T follicular helper cell (primary cell): ENCODE measurements around the gene STK24.

Source experiments
- DNase-seq: peaks from one replicate; pipeline ENCODE4 v3.0.0-alpha.2; 2020; ENCODE audit warnings: low read depth

STK24 gene

GRCh38 chr13:98533912-98534311 is 43.0 kb downstream of the STK24 start:
- DNase-seq = no peak

DNA sequence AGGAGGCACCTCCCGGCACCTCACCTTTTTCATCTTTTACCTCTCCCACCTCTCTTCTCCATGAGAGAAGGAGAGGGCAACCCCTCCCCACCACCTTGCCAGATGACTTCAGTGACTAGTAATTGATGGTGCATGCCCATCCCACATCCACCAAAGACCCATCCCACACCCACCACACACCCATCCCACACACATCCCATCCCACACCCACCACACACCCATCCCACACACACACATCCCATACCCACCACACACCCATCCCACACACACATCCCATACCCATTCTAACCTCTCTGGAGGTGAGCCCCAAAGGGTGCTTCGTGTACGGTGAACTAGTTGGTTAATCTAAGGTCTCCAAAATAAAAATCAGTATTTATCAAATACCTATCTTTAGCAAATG is 44.7 kb downstream of the STK24 start:
- no peak for DNase-seq

- DNase-seq = no peak
Observed at GRCh38 chr13:98530217-98530616, 46.7 kb downstream of the STK24 start.

GRCh38 chr13:98529171-98529570 is 47.7 kb downstream of the STK24 start:
- no peak for DNase-seq

DNA sequence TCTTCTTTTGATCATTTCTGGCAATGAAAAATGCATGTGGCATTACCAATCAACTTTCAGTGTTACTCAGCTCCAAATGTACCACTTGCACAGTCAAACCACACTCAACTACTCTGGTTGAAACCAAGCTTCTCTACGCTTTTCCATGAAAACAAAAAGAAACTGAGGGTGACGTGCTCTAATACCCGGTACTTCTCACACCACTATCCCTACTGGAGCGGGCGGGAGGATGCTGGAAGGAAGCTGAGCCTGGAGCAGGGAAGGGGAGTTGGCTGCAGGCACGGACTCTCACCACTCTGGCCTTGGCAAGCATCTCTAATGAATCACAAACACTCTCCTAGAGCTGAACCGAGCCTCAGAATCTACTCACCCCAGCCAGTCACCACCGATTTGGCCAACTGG is 48.2 kb downstream of the STK24 start:
- no peak for DNase-seq

DNA sequence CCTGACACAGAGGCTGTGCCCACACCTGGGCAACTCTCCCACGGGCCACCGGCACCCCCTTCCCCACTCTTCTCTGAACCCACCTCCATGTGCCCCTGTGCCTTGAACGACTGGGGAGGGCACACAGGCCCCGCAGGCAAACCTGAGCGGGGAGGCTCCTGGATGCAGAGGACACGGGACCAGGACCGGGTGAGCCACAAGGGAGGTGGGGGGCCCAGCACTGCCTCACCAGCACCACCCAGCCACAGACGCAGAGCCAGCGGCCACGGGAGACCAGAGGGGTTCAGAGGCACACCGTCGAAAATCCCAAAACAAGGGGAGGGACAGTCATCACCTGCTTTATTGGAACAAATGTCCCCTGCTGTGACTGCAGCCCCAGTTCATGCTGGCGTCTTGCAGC is 49.4 kb downstream of the STK24 start:
- DNase-seq = no peak

DNA sequence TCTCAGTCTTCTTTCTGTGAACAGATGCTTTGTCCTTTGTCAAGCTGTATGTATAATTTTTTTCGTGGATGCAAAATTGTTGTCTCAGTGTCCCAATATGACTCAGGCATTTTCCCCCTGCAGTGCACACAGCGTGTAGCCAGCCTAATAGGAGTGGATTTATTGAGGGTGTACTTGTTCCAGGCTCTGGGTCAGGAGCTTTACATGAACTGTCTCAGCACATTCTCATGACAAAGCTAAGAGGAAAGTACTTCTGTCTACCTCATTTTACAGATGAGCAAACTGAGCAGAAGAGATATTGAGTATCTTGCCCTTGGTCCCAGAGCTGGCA is 50.8 kb downstream of the STK24 start:
- DNase-seq = no peak

- no peak for DNase-seq
Observed at GRCh38 chr13:98525456-98526181, 51.3 kb downstream of the STK24 start.

GRCh38 chr13:98524793-98525192 is 52.1 kb downstream of the STK24 start:
- DNase-seq = no peak

DNA sequence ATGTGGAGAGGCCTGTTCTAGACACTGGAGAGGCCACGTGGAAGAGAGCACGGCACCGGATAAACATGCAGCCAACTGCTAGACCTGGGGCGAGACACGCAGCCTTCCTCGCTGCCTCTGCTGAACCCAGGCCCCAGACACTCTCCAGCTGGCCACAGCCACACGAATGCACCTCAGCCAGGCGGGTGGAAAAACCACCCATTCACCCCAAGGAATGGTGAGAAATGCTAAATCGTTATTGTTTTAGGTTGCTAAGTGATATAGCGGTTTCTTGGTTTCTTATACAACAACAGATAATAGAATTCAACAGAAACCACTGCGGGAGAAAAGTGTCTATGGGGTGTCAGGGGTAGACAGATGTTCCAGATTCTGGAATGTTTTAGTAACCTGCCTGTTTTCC is 52.5 kb downstream of the STK24 start:
- no peak for DNase-seq

DNA sequence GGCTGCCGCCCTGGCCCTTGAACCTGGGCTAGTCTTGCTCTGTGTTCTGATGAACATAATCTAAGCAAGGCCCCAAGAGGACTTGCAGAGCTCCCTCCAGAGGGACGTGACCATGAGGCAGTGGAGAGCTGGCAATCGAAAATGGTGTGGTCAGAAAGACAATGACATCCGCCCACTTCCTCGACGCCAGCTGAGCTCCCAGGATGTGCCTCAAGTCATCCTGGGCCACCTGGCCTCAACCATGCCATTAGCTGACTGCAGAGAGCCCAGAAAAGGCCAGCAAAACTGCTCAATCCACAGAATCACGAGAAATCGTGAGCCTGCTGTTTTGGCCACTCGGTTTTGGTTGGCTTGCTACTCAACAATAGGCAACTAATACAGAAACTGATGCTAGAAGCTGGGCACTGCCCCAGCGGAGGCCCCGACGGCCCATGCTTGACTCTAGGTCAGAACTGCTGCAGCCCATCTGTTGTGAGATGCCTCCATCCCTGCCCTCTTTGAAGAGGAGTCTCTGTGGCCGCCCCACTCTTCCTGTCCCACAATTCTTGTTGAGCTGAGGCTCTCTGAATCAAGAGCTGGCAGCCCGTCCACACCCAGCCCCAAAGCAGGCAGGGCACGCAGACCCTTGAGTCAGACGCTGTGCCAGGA is 53.3 kb downstream of the STK24 start:
- DNase-seq = no peak

DNA sequence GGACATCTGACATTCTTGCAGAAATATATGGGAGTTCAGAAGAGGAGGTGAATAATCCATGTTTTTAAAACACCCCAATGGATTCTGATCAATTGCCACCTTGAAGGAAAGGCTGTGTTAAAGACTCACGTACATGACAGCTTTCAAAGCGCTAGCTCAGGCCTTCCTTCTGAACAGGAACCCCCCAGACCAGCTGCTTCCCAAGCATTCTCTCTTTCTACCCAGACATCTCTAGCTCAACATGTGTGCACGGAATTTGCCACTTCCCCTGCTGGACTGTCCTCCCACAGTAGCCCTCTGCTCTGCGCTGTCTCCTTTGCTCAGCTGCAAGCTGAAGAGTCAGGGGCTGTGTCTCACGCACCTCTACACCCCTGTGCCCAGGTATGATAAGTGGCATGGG is 54.5 kb downstream of the STK24 start:
- DNase-seq = no peak

DNA sequence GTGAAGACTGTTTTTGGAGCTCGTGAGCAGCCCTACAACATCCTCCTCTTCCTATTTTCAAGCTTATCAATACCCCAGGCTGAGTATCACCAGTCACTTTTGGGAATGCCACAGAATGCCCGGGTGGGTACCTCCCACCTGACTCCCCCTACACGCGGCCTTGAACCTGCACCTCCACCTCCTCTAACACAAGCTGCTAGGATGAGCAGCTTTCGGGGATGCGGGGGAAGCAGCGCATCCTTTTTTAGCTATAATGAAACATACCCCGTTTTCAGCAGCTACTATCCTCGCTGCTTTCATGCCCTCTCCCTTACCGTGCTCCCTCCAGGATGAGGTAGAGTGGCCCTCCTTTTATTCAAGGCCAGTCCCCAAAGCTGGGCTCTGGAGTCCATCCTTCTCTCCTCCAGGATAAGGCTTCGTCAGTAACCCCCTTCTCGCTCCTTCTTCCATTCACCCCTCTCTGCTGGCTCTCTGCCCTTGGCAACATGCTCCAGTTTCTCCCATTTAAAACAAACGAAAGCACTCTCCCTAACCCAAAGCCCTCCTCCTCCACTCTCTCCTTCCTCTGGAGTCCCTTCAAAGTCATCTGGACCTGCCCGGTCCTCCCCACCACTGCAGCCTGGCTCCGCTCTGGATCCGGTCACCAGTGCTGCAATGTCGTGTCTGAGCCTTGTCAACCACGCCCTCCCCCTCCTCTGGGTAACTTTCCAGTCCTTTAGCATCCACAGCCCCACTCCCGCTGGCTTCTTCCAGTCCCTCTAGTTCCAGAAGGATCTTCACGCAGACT is 55.3 kb downstream of the STK24 start:
- no peak for DNase-seq

GRCh38 chr13:98520674-98521449 is 56.0 kb downstream of the STK24 start:
- no peak for DNase-seq

- DNase-seq = no peak
Observed at GRCh38 chr13:98519976-98520375, 56.9 kb downstream of the STK24 start.

DNA sequence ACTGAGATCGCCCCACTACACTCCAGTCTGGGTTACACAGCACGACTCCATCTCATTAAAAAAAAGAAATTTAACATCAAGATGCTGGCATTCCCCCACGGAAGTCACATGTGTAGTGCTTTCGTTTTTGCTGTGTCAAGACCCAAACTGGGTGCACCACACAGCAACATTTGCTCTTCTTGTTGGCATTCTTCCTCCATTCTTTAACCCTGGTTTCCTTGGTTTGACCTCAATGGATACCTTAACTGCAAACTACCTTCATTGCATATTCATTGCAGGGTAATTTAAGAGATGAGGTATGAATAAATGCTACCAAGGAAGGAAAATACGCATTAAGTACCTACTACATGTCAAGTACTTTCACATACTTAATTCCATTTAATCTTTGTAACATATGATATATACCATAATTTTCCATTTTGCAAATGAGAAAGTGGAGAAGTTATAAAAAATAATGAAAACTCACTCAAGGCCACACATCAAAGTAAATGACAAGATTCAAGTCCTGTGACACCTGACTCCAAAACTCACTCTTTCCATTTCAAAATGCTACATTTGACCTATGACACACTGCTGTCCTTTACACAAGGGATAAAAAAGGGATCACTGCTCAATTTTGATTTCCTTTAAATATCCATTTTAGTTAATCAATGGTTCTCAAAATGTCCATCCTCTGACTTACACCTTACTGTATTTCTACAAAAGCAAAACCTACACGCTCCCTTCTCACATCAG is 59.2 kb downstream of the STK24 start:
- peak; percentile 30 for DNase-seq

DNA sequence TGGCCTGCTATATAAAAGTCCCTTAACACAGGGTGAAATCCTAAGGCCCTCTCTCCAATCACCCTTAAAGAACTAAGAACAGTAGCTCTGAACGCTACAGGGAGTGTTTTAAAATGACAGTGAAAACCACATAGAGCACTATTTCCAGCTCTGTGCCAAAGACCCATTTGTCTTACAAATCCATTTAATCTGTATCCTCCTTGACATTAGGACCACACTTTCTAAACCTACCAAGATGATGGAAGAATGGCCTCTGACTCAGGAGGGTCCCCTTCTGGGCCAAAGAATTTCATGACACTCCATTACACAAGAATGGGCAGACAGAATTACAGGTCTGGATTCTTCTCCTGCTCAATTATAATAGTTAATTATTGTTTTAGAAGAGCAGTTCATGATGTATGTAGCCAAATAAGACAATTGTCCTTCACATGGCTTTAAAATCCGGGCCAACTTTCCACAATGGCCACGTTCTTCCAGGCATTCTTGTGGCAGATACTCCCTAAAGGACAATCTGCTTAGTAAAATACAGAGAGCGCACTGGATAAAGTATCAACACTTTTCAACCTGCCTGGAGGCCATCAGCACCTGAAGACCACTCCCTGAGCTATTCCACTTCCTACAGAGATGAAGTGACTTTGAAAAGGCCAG is 61.0 kb downstream of the STK24 start:
- DNase-seq = no peak

GRCh38 chr13:98514288-98514687 is 62.6 kb downstream of the STK24 start:
- no peak for DNase-seq

DNA sequence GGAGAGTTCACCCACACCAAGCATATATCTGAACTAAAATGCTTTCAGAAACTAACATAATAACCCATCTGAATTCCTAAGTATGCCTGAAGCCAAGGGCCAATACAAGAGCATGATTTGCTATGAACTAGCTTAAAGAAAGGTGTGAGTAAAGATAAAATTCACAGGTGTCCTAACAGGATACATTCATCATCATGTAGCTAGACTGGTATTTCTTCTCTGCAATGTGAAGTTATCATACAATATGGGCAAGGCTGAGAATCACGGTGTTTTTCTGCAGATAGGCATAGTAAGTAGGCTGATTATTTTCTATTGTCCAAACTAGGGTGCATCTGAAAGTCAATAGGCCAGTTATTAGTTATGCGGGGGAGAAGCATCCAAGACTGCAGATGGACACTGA is 63.1 kb downstream of the STK24 start:
- no peak for DNase-seq

GRCh38 chr13:98512774-98513665 is 63.9 kb downstream of the STK24 start:
- DNase-seq = no peak
